SH-SY5Y (cell line): ENCODE measurements around the gene PITRM1.

Experiments
- GATA2 ChIP-seq: IDR thresholded peaks from 2 replicates; pipeline ENCODE4 v1.6.1; 2011; ENCODE audit warnings: mild to moderate bottlenecking, low read depth, low read length
- GATA3 ChIP-seq: IDR thresholded peaks from 2 replicates; pipeline ENCODE4 v1.6.1; 2011; ENCODE audit warnings: low read depth, mild to moderate bottlenecking, low read length, moderate library complexity

Gene PITRM1

DNA sequence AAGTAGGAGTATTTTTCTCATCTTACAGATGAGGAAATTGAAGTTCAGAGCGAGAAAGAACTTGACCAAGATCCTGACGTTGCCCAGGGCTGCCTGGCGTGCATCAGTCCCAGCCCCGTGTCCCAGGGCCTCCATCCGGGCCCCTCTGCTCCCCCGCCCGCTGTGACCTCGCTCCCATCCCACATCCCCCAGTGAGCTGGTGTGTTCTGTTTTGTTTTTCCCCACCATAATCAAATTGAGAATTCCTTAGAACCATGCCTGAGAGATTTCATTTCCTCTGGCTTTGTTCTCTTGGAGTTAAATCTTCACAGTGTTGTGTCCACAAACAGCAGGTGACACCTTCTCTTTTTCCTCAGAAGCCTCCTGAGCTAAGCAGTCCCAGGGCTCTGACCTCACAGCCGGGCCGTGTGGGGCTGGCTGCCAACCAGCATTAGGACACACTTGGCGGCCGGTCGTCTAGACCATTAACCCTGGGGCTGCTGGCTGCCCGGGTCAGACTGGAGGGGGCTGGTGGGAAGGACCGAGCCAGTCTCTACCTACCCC, 60.9 kb downstream of the PITRM1 start:
- TF ChIP-seq GATA3 (no peak), GATA2 (no peak)

- no peak for TF ChIP-seq GATA3
- TF ChIP-seq GATA2 = no peak
These were observed 61.6 kb downstream of the PITRM1 start for GRCh38 chr10:3110782-3111620.

GRCh38 chr10:3109633-3110032, 62.9 kb downstream of the PITRM1 start:
- TF ChIP-seq GATA2 (no peak), GATA3 (no peak)

DNA sequence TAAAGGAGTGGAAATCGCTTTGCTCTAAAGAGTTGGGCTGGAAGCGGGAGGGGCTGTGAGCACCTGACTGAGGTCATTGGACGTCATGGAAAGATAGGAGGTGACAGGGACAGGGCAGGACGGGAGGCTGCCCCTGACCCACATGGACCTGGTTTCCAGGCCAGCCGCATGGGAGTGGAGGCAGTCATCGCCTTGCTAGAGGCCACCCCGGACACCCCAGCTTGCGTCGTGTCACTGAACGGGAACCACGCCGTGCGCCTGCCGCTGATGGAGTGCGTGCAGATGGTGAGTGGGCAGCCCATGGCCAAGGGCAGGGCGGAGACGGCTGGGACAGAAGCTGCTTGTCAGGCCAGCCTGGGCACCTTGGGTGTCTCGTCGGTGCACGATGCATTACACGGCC, 63.4 kb downstream of the PITRM1 start:
- TF ChIP-seq GATA3 (no peak), GATA2 (no peak)

DNA sequence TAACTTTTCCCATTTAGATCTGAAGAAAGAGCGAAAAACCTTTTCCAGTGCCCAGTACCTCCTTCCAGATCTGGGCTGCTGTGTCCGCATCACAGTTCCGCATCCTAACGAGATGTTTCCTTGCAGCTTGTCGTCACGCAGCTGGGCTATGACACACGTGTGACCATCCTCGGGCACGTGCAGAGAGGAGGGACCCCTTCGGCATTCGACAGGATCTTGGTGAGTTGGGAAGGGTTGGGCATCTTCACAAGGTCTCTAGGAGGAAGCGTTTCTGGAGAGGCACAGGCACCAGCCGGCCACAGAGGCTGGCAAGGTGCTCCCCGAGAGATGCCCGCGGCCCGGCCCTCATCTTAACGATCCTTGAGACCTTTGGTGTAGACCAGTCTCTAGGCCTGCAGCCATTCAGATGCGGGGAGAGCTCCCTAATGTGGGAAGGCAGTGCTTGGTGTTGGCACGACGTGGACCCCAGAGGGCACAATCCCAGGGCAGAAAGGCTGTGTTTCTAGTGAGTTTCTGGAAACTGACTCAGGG, 63.9 kb downstream of the PITRM1 start:
- no peak for TF ChIP-seq GATA3
- no peak for TF ChIP-seq GATA2

DNA sequence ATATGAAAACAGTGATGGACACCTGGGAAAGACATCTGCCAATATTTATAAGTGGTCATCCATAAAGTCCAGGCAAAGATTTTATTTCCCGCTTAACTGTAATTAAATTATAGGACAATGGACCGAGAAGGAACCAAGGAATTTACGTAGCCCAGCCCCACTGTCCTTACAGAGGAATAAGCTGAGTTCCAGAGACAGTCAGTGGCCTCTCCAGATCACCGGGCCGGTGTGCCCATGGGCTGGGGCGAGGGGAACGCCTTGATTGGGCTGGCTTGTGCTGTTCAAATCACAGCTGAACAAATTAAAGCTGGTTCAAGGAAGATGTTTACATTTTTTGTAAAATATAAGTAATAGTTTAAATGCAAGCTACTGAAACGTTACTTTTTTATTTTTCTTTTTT, 64.5 kb downstream of the PITRM1 start:
- TF ChIP-seq GATA2 (no peak), GATA3 (no peak)

- TF ChIP-seq GATA3 (no peak), GATA2 (no peak)
These were observed 65.1 kb downstream of the PITRM1 start for GRCh38 chr10:3107426-3107961.

DNA sequence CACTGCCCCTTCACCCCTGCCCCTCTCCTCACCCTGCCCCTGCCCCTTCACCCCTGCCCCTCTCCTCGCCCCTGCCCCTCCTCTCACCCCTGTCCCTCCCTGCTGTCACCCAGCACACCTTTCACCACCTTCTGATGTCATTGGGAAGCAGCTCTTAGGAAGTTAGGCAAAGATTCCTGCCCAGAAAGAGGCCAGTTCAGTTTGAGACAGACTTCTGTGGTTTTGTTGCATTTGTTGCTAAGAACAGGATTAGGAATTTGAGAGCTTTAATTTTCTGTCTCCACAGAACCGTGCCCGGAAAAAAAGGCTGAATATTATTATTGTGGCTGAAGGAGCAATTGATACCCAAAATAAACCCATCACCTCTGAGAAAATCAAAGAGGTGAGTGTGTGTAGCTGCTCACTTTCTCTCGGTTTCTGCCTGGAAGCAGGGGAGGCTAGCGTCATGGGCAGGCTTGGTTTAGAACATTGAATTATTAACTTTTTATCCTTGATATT, 65.6 kb downstream of the PITRM1 start:
- TF ChIP-seq GATA2 (no peak), GATA3 (no peak)

DNA sequence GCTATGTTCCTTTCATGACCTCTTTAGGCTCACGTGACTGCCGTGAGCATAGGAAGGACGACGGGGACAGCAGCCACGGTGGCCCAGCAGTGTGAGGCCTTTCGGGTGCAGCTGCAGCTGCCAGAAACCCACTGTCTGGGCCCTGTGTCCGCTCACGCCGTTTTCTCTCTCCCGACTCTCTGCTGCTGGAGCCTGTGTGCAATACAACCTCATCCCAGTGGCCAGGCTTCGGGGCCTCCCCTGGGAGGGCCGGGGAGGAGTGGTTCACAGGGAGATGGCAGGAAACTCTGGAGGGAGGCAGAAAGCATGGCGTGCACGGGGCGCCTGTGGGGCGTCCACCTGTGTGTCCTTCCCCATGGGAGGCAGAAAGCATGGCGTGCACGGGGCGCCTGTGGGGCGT, 66.7 kb downstream of the PITRM1 start:
- TF ChIP-seq GATA2 (no peak), GATA3 (no peak)

- TF ChIP-seq GATA3 (no peak), GATA2 (no peak)
These were observed 67.4 kb downstream of the PITRM1 start for GRCh38 chr10:3105166-3105565.

GRCh38 chr10:3104251-3104918, 68.2 kb downstream of the PITRM1 start:
- no peak for TF ChIP-seq GATA2

DNA sequence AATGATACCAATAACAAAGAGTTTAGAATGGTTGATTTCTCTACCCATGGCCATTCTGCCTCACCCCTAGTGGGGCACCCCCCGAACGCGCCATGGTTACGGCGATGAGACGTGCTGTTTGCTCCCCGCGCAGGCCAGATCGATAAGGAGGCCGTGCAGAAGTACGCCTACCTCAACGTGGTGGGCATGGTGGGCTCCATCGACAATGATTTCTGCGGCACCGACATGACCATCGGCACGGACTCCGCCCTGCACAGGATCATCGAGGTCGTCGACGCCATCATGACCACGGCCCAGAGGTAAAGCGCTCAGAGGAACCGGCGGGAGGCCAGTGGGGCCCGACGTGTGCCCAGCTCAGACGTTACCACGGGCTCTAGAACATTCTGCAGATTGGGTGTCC, 68.9 kb downstream of the PITRM1 start:
- no peak for TF ChIP-seq GATA2
- TF ChIP-seq GATA3 = no peak

- TF ChIP-seq GATA3 = no peak
- TF ChIP-seq GATA2 = no peak
These were observed 69.7 kb downstream of the PITRM1 start for GRCh38 chr10:3102720-3103427.

DNA sequence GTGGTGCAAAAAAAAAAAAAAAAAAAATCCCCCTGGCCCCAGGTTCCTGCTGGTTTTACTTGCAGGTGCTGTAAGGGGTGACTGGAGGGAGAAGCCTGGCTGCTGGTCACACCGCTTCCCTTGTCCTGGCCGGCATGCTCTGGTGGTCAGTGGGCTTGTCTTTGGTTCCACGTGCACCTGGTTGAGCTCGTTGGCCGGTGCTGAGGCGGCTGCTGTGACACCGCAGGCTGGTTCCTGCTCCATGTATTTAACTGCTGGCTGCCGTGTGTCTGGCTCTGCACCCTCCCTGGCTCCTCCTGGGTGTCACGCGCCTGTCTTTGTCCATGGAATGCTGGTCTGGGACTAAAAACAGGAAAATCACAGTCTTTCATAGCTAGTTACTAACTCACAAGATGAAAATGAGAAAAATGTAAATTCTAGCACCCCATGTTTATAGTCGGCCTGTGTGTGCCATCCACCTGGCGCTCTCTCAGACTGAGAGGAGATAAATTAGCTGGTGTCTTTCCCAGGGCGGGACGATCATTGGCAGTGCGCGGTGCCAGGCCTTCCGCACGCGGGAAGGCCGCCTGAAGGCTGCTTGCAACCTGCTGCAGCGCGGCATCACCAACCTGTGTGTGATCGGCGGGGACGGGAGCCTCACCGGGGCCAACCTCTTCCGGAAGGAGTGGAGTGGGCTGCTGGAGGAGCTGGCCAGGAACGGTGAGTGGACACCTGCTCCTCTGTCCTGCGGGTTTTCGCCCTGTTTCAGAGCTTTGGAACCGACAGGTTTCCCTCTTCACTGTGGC, 71.5 kb downstream of the PITRM1 start:
- no peak for TF ChIP-seq GATA3
- no peak for TF ChIP-seq GATA2
